Thoracic aorta (tissue), 2 donors: ENCODE data around the gene GAPDHS. TPM values are rescaled to one million over a fixed set of nuclear protein-coding genes. Genes with fewer than 3 reads are reported as not detected.

Source experiments
- ATAC-seq: fragments of 150-250 bp; one replicate; pipeline ENCODE4 v1.8.0; 2017; ENCODE audit warnings: low read depth; ENCODE audit not compliant: insufficient number of reproducible peaks, low FRiP score
- DNase-seq: peaks from one replicate; pipeline ENCODE4 v3.0.0-alpha.2; 2020; ENCODE audit warnings: low spot score
- H3K27ac ChIP-seq, 2 donors: fragments of 200-600 bp; sonication (generic); 1 replicate in 1 of 2; 2 replicates in 1 of 2; pipeline ENCODE4 v1.5.1; 2016; ENCODE audit warnings: mild to moderate bottlenecking in 2 of 2, moderate library complexity in 2 of 2
- H3K27me3 ChIP-seq: fragments of 200-600 bp; sonication (generic); replicated peaks from 2 replicates; pipeline ENCODE4 v1.6.0; 2016; ENCODE audit warnings: mild to moderate bottlenecking; ENCODE audit not compliant: insufficient read depth
- H3K36me3 ChIP-seq: fragments of 200-600 bp; sonication (generic); one replicate; pipeline ENCODE4 v1.5.1; 2016
- H3K4me1 ChIP-seq, 2 donors: fragments of 200-600 bp; sonication (generic); 1 replicate in 1 of 2; 2 replicates in 1 of 2; pipeline versions ENCODE4 v1.5.1 to v1.6.0; 2016; ENCODE audit warnings: low read depth in 2 of 2, mild to moderate bottlenecking in 1 of 2; ENCODE audit not compliant: control insufficient read depth in 1 of 2
- H3K4me3 ChIP-seq: fragments of 200-600 bp; sonication (generic); 2 replicates; pipeline ENCODE4 v1.5.1; 2016; ENCODE audit warnings: mild to moderate bottlenecking
- H3K9me3 ChIP-seq: fragments of 200-600 bp; sonication (generic); 2 replicates; pipeline ENCODE4 v1.5.1; 2016
- total RNA-seq, 2 donors: library from RNA; depleted of rRNA; stranded (reverse); fragments of >200 nt; gene quantifications; one replicate each; pipeline versions ENCODE4 v1.1.0 to v1.2.3, GENCODE V29; 2016
- TF ChIP-seq, protein P1 (sequence below): fragments of 200-600 bp; sonication (generic); IDR thresholded peaks from one replicate; pipeline ENCODE4 v1.5.1; 2019; ENCODE audit warnings: antibody characterized with exemption

GAPDHS gene
- total RNA-seq, 2 donors from 2014 or later: not detected

GRCh38 chr19:35497406-35497805, 35.9 kb upstream of the GAPDHS start:
- TF ChIP-seq, protein P1, sequence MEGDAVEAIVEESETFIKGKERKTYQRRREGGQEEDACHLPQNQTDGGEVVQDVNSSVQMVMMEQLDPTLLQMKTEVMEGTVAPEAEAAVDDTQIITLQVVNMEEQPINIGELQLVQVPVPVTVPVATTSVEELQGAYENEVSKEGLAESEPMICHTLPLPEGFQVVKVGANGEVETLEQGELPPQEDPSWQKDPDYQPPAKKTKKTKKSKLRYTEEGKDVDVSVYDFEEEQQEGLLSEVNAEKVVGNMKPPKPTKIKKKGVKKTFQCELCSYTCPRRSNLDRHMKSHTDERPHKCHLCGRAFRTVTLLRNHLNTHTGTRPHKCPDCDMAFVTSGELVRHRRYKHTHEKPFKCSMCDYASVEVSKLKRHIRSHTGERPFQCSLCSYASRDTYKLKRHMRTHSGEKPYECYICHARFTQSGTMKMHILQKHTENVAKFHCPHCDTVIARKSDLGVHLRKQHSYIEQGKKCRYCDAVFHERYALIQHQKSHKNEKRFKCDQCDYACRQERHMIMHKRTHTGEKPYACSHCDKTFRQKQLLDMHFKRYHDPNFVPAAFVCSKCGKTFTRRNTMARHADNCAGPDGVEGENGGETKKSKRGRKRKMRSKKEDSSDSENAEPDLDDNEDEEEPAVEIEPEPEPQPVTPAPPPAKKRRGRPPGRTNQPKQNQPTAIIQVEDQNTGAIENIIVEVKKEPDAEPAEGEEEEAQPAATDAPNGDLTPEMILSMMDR: no peak
- ATAC-seq (no peak), DNase-seq (no peak)
- Histone ChIP-seq H3K27ac (no peak overlapping the region), H3K9me3 (no peaks in the 10 kb centered on the region), H3K4me3 (no peak overlapping the region), H3K36me3 (peaks cover 6% of the 10 kb centered on the region), H3K27me3 (no peaks in the 10 kb centered on the region), H3K4me1 (no peaks in the 10 kb centered on the region)

GRCh38 chr19:35498220-35498619, 35.0 kb upstream of the GAPDHS start:
- DNase-seq (no peak), ATAC-seq (no peak)
- Histone ChIP-seq H3K27ac (no peak overlapping the region), H3K36me3 (peaks cover 6% of the 10 kb centered on the region), H3K27me3 (no peaks in the 10 kb centered on the region), H3K9me3 (no peaks in the 10 kb centered on the region), H3K4me3 (no peak overlapping the region), H3K4me1 (no peaks in the 10 kb centered on the region)
- TF ChIP-seq, protein P1: no peak

DNA sequence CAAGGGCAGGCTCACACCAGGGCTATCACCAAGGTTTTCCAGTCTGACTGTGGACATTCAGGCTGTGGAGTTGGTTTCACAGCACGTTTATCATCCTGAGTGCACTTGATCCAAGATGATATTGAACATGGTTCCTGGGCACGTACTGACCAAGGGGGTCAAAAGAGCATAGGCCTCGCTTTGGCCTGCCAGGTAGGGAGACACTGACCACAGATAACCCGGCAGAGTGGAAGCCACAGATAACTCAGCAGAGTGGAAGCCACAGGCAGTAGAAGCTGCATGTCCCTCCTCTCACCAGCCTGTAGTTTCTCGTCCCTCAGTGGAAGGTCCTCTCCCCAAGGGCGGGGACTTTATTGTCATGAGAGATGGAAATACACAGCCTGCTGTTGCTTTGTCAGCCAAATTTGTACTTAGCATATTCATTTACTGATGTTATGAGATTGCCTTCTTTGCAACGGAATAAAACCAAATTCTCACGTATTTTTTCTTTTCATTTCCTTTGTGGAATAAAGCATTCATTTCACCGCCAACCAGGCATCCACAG, 34.2 kb upstream of the GAPDHS start:
- H3K36me3 ChIP-seq: peaks cover 6% of the 10 kb centered on the region

DNA sequence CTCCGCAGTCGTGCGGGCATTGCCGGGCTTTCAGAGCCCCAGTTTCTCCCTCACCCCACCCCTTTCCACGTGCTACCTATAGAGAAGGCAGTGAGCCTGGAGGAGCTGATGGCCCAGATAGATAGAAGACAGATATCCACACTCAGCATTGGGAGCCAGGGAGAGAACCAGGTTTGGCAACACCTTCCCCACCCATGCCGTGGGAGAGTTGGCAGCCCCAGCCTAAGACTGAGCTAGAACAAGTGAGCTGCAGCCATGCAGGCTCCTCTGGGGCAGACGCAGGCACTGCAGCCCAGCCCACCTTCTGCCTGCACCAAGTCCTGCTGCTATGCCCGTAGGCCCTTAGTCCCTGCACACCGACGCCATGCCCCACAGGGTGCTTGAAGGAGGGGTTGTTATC, 32.6 kb upstream of the GAPDHS start:
- ATAC-seq (no peak), DNase-seq (no peak)

More for the DNA sequence above, 34.2 kb upstream of the GAPDHS start:
- H3K4me1 ChIP-seq: no peaks in the 10 kb centered on the region
- TF ChIP-seq, protein P1: no peak
- no peaks in the 10 kb centered on the region for H3K27me3 ChIP-seq
- no peak for ATAC-seq
- DNase-seq: no peak
- no peak overlapping the region for H3K27ac ChIP-seq
- no peaks in the 10 kb centered on the region for H3K9me3 ChIP-seq
- no peak overlapping the region for H3K4me3 ChIP-seq

GRCh38 chr19:35501684-35502083, 31.6 kb upstream of the GAPDHS start:
- TF ChIP-seq, protein P1: no peak

More for the DNA sequence above, 32.6 kb upstream of the GAPDHS start:
- H3K36me3 ChIP-seq: peaks cover 6% of the 10 kb centered on the region
- H3K27ac ChIP-seq: no peak overlapping the region
- TF ChIP-seq, protein P1: no peak
- no peaks in the 10 kb centered on the region for H3K4me1 ChIP-seq
- H3K4me3 ChIP-seq: no peak overlapping the region
- H3K9me3 ChIP-seq: no peaks in the 10 kb centered on the region
- no peaks in the 10 kb centered on the region for H3K27me3 ChIP-seq

More at GRCh38 chr19:35501684-35502083, 31.6 kb upstream of the GAPDHS start:
- no peaks in the 10 kb centered on the region for H3K9me3 ChIP-seq
- H3K4me1 ChIP-seq: no peaks in the 10 kb centered on the region
- DNase-seq (no peak), ATAC-seq (no peak)
- H3K4me3 ChIP-seq: no peak overlapping the region
- no peak overlapping the region for H3K27ac ChIP-seq
- H3K27me3 ChIP-seq: no peaks in the 10 kb centered on the region
- H3K36me3 ChIP-seq: peaks cover 6% of the 10 kb centered on the region
